IPS DF 6.9 (cell line): Measurements from ENCODE around the gene ARMH3.
A peak's percentile ranks its signal among the peaks of the same experiment; 100 is the strongest.

ENCODE experiments used
- DNase-seq: peaks from one replicate; pipeline ENCODE4 v3.0.0-alpha.2; 2013; ENCODE audit warnings: low read depth, low spot score
- H3K27ac ChIP-seq: one replicate; pipeline ENCODE4 v1.5.1; 2013; ENCODE audit warnings: low read length, control low read depth
- H3K27me3 ChIP-seq: 2 replicates; pipeline ENCODE4 v1.6.1; 2013; ENCODE audit warnings: mild to moderate bottlenecking, low read length; ENCODE audit not compliant: control insufficient read depth, insufficient read depth
- H3K36me3 ChIP-seq: 2 replicates; pipeline ENCODE4 v1.6.1; 2013; ENCODE audit warnings: low read length; ENCODE audit not compliant: control insufficient read depth, insufficient read depth
- H3K4me1 ChIP-seq: 2 replicates; pipeline ENCODE4 v1.6.1; 2013; ENCODE audit warnings: low read length; ENCODE audit not compliant: control insufficient read depth, insufficient read depth
- H3K4me3 ChIP-seq: 2 replicates; pipeline ENCODE4 v1.5.1; 2013; ENCODE audit warnings: mild to moderate bottlenecking, low read length
- H3K9me3 ChIP-seq: 2 replicates; pipeline ENCODE4 v1.6.1; 2013; ENCODE audit warnings: low read length, inconsistent platforms; ENCODE audit not compliant: control insufficient read depth, insufficient read depth
- WGBS: extraction: QIAGEN DNeasy Blood & Tissue Kit; methylation state at CpG from one replicate; pipeline ENCODE4 v1.1.7; 2013; ENCODE audit warnings: mixed read lengths, missing lambda C conversion rate; ENCODE audit not compliant: insufficient read length, insufficient coverage; 5-methylcytosine and 5-hydroxymethylcytosine counted together

ARMH3 gene, protein sequence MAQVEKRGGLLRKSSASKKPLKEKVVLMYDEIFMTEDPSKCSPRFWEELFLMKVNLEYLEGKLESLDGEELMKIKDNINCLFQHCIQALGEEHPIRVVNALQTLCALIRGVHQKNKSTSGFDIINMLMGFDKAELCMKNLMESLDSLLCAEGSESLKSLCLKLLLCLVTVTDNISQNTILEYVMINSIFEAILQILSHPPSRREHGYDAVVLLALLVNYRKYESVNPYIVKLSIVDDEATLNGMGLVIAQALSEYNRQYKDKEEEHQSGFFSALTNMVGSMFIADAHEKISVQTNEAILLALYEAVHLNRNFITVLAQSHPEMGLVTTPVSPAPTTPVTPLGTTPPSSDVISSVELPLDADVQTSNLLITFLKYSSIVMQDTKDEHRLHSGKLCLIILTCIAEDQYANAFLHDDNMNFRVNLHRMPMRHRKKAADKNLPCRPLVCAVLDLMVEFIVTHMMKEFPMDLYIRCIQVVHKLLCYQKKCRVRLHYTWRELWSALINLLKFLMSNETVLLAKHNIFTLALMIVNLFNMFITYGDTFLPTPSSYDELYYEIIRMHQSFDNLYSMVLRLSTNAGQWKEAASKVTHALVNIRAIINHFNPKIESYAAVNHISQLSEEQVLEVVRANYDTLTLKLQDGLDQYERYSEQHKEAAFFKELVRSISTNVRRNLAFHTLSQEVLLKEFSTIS

DNA sequence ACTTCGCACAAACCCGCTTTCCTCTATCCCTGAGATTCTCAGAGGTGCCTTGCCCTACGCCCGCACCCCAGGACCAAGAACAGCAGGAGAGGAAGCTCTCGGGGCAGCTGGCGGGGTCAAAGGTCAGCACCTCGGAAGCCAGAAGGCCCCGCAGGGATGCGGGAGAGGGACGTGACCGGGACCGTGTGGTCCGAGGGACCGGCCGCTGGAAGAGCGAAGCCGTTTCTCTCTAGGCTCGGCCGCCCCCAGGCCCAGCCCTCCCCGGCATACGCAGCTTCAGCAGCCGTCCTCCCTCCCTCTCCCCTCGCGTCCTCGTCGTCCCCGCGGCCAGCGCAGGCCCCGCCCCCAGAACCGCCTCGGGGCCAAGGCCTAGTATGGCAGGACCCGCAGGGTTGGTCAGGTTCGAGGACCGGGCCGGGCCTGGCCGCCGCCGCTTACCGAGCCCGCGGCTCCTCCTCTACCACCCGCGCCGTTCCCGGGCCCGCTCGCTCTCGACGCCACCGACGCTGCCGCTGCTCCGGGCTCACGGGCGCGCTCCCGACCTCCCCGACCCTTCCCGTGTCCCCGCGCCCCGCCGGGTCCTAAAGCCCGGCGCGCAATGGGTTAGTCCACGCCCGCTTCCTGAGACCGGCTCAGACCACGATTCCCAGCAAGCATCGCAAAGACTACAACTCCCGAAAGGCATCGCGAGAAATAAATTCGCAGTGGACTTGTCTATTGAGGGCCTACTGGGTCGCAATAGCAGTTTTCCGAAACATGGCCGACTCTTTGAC lies at the start of gene ARMH3:
TSS of gene ARMH3 (minus strand) at position 527 of the 773 bp plus-strand sequence. CDS start 16,059 bp downstream, outside the sequence.
- H3K4me3 ChIP-seq: peak within 1 kb of the TSS; percentile 79
- H3K36me3 ChIP-seq: no peaks in the 10 kb centered on the region
- DNase-seq: peak; percentile 94
- no peaks in the 10 kb centered on the region for H3K27me3 ChIP-seq
- H3K4me1 ChIP-seq: no peaks in the 10 kb centered on the region
- no CpG with 5 or more reads among the region's 79 CpGs for WGBS
- no peaks in the 10 kb centered on the region for H3K9me3 ChIP-seq
- no peak within 1 kb of the TSS for H3K27ac ChIP-seq

DNA sequence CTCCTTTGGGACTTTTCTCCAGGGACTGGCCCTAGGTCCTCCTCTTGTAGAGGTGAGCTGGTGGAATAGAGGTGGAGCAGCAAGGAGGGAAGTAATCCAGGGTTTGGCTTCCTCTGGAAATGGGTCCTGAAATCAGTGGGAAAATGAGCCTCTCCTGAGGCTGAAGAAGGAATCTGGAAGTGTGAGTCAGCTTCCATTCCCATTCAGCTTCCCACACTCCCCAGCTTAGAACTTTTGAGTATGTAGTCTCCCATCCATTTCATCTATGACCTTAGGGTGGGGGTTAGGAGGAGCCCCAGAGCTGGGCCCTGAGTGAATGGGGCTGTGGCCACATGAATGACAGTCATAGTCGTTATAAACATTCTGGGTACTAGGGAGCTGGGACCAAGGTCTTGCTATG lies 46.4 kb upstream of the ARMH3 start:
- no peaks in the 10 kb centered on the region for H3K4me1 ChIP-seq
- no peaks in the 10 kb centered on the region for H3K9me3 ChIP-seq
- no peak overlapping the region for H3K4me3 ChIP-seq
- no peak for DNase-seq
- H3K36me3 ChIP-seq: peaks cover 10% of the 10 kb centered on the region; the same call in 1 of the 2 replicates
- H3K27me3 ChIP-seq: no peaks in the 10 kb centered on the region
- H3K27ac ChIP-seq: no peak overlapping the region
- WGBS: no CpG with 5 or more reads among the region's 1 CpG

DNA sequence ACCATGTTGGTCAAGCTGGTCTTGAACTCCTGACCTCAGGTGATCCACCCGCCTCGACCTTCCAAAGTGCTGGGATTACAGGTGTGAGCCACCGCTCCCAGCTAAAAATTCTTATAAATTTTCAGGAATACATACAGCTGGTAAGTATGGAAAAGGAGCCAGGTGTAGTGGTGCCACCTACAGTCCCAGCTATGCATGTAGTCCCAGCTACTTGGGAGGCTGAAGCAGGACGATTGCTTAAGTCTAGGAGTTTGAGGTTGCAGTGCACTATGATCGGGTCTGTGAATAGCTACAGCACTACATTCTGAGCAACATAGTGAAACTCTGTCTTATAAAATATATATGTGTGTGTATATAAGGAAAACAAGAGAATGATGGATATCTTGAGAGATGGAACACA lies 45.2 kb upstream of the ARMH3 start:
- no CpG with 5 or more reads among the region's 5 CpGs for WGBS
- Histone ChIP-seq H3K36me3 (peaks cover 5% of the 10 kb centered on the region; the same call in 1 of the 2 replicates), H3K27ac (no peak overlapping the region), H3K4me3 (no peak overlapping the region), H3K4me1 (no peaks in the 10 kb centered on the region), H3K27me3 (no peaks in the 10 kb centered on the region), H3K9me3 (no peaks in the 10 kb centered on the region)
- no peak for DNase-seq

DNA sequence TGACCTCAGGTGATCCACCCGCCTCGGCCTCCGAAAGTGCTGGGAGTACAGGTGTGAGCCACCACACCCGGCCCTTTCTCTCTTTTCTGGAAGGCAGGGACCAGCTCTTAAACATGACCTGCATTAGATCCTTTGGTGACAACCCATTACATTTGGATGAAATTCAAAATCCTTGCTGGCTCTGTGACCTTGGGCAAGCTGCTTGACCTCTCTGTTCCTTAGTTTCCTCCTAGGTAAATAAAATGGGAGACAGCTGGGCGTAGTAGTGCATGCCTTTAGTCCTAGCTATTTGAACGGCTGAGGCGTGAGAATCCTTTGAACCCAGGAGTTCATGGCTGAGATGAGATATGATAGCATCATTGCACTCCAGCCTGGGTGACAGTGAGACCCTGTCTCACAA lies 40.5 kb upstream of the ARMH3 start:
- H3K4me3 ChIP-seq: no peak overlapping the region
- no peaks in the 10 kb centered on the region for H3K9me3 ChIP-seq
- H3K36me3 ChIP-seq: no peaks in the 10 kb centered on the region
- no CpG with 5 or more reads among the region's 7 CpGs for WGBS
- DNase-seq: no peak
- no peak overlapping the region for H3K27ac ChIP-seq
- no peaks in the 10 kb centered on the region for H3K27me3 ChIP-seq
- no peaks in the 10 kb centered on the region for H3K4me1 ChIP-seq

DNA sequence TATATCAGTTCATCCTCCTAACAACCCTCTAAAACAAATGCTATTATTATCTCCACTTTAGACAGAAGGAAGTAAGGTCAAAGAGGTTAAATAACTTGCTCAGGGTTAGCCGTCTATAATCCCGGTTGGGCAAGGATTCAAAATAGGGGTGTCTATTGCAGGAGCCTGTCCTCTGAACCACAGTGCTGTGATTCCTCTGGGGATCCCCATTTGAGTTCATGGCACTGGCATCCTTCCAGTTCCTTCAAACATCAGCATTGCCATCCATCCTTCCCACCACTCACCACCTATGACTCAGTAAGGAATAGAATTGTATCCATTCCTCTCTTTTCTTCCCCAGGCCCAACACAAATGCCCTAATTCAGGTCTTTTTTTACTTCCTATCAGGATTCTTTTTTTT lies 34.8 kb upstream of the ARMH3 start:
- Histone ChIP-seq H3K27me3 (no peaks in the 10 kb centered on the region), H3K4me1 (no peaks in the 10 kb centered on the region), H3K27ac (no peak overlapping the region), H3K4me3 (no peak overlapping the region), H3K9me3 (no peaks in the 10 kb centered on the region), H3K36me3 (no peaks in the 10 kb centered on the region)
- WGBS: no CpG with 5 or more reads among the region's 2 CpGs
- no peak for DNase-seq

GRCh38 chr10:102086196-102086595 lies 30.2 kb upstream of the ARMH3 start:
- no peak for DNase-seq

DNA sequence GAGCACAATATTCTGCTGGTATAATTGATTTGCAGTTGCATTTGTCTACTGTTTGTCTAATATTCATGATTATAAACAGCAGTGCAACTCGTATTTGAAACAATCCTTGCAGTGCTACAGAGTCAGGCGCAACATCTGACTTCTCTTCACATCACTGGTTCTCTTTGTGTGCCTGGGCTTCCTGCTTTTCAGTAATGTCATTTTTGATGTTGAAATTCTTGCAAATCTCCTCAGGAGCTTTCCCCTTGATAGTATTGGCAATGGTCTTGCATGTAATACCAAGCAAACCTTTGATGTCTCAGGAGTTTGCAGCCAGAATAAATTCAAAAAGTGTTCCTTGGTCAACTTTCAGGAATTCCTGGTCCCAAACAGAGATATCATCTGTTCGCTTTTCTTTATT lies 29.4 kb upstream of the ARMH3 start:
- H3K4me3 ChIP-seq: no peak overlapping the region
- H3K4me1 ChIP-seq: no peaks in the 10 kb centered on the region
- DNase-seq: no peak
- H3K27me3 ChIP-seq: no peaks in the 10 kb centered on the region
- H3K9me3 ChIP-seq: no peaks in the 10 kb centered on the region
- 0 out of 2 replicates have a peak, but pooled peaks cover 2% of the 10 kb centered on the region for H3K36me3 ChIP-seq
- no CpG with 5 or more reads among the region's 3 CpGs for WGBS
- H3K27ac ChIP-seq: no peak overlapping the region

More at GRCh38 chr10:102086196-102086595, 30.2 kb upstream of the ARMH3 start:
- WGBS: no CpG with 5 or more reads among the region's 8 CpGs
- Histone ChIP-seq H3K9me3 (no peaks in the 10 kb centered on the region), H3K27me3 (no peaks in the 10 kb centered on the region), H3K4me3 (no peak overlapping the region), H3K36me3 (no peaks in the 10 kb centered on the region), H3K27ac (no peak overlapping the region), H3K4me1 (no peaks in the 10 kb centered on the region)

- Histone ChIP-seq H3K36me3 (0 out of 2 replicates have a peak, but pooled peaks cover 2% of the 10 kb centered on the region), H3K4me1 (no peaks in the 10 kb centered on the region), H3K4me3 (no peak overlapping the region), H3K27me3 (no peaks in the 10 kb centered on the region), H3K9me3 (no peaks in the 10 kb centered on the region), H3K27ac (no peak overlapping the region)
- no CpG with 5 or more reads among the region's 3 CpGs for WGBS
- no peak for DNase-seq
Observed at GRCh38 chr10:102083541-102083940, 27.6 kb upstream of the ARMH3 start.

DNA sequence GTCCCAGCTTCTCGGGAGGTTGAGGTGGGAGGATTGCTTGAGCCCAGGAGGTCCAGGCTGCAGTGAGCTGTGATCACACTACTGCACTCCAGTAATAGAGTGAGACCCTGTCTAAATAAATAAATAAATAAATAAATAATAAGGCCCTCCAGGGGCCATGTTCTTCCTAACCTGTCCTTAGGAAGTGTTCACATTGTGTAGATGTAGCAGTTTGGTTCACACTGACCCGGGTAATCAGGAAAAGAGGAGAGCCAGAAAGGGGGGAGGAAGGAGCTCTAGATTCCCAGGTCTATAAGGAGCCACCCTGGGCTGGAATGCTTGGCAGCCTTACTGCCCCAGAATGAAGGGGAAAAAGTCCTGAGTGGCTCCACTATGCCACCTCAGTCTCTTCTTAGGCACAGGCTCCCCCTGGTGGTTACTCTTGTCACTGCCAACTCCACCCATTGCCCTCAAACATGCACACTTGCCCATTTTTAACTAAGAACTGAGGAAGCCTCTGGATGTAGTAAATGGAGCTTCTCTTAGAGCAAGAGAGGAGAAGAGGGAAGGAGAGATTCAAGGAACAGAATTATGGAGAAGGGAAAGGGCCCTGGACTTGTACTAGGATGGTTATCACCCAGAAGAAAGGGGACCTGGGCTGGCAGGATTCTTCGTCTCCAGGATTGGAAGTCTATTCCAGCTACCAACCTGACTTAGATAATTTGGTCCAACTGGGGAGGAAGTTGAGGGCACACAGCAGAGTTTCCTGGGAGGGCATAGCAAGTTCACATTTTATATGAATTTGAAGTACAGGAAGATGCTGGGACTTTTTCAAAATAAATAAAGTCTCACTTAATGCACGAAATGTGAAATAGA lies 16.9 kb upstream of the ARMH3 start:
- WGBS: no CpG with 5 or more reads among the region's 4 CpGs
- H3K36me3 ChIP-seq: no peaks in the 10 kb centered on the region
- DNase-seq: peak; percentile 58
- H3K9me3 ChIP-seq: no peaks in the 10 kb centered on the region
- no peak overlapping the region for H3K27ac ChIP-seq
- no peaks in the 10 kb centered on the region for H3K27me3 ChIP-seq
- H3K4me3 ChIP-seq: no peak overlapping the region
- H3K4me1 ChIP-seq: no peaks in the 10 kb centered on the region
